Transverse colon (tissue), 4 donors: Measurements from ENCODE around the gene RBFOX2. TPM values are rescaled to one million over a fixed set of nuclear protein-coding genes. Genes with fewer than 3 reads are reported as not detected.

ENCODE experiments used
- DNase-seq: peaks from one replicate; pipeline ENCODE4 v3.0.0-alpha.2; 2019
- H3K27ac ChIP-seq, 4 donors: fragments of 200-600 bp; sonication (generic); 2 replicates each; pipeline ENCODE4 v1.5.1; 2016 to 2018; ENCODE audit warnings: inconsistent platforms in 4 of 4
- H3K27me3 ChIP-seq: fragments of 200-600 bp; sonication (generic); 2 replicates; pipeline ENCODE4 v1.5.1; 2017; ENCODE audit warnings: inconsistent platforms
- H3K36me3 ChIP-seq, 4 donors: fragments of 200-600 bp; sonication (generic); 2 replicates each; pipeline ENCODE4 v1.5.1; 2017 to 2019; ENCODE audit warnings: inconsistent platforms in 4 of 4
- H3K4me1 ChIP-seq, 4 donors: fragments of 200-600 bp; sonication (generic); 2 replicates each; pipeline ENCODE4 v1.5.1; 2017 to 2020; ENCODE audit warnings: inconsistent platforms in 4 of 4
- H3K4me3 ChIP-seq, 4 donors: fragments of 200-600 bp; sonication (generic); 1 replicate in 1 of 4; 2 replicates in 3 of 4; pipeline versions ENCODE4 v1.5.1 to v1.6.1; 2017 to 2019; ENCODE audit warnings: inconsistent platforms in 4 of 4
- H3K9me3 ChIP-seq, 2 donors: fragments of 200-600 bp; sonication (generic); 2 replicates each; pipeline ENCODE4 v1.5.1; 2017 to 2019; ENCODE audit warnings: inconsistent platforms in 2 of 2
- EP300 ChIP-seq: sonication (generic); formaldehyde crosslinking; IDR thresholded peaks from one replicate; pipeline ENCODE4 v1.6.1; 2017; ENCODE audit warnings: antibody characterized with exemption, low read depth
- POLR2A ChIP-seq: fragments of 450-650 bp; IDR thresholded peaks from one replicate; pipeline ENCODE4 v1.6.1; 2016; ENCODE audit warnings: antibody characterized with exemption, mild to moderate bottlenecking, moderate library complexity
- POLR2AphosphoS5 ChIP-seq, 3 donors: sonication (generic); formaldehyde crosslinking; IDR thresholded peaks; one replicate each; pipeline ENCODE4 v1.6.1; 2016; ENCODE audit warnings: antibody characterized with exemption in 3 of 3
- WGBS, 2 donors: methylation state at CpG; one replicate each; pipeline ENCODE4 v1.1.5; 2018; ENCODE audit warnings: low coverage in 1 of 2; 5-methylcytosine and 5-hydroxymethylcytosine counted together
- in situ Hi-C, 4 donors: fragments of 200-750 bp; cut with MboI; loops; one replicate each; pipeline versions ENCODE4 v1.15.0 to v1.15.1; 2017; ENCODE audit warnings: low sequenced_read_pairs in 3 of 4, low pct_ligation_motif_present in 1 of 4, low pct_unique_long_range_greater_than_20kb in 1 of 4
- intact Hi-C: fragments of 100-400 bp; cut with DNase I; formaldehyde crosslinking; loops from one replicate; pipeline ENCODE4 v1.15.1; 2023; ENCODE audit warnings: low total_unique reads
- total RNA-seq, 4 donors: library from RNA; depleted of rRNA; stranded (reverse); fragments of >200 nt; gene quantifications; one replicate each; pipeline ENCODE4 v1.1.0, GENCODE V29; 2016
- TF ChIP-seq, protein P1 (sequence below), 5 experiments: fragments of 200-600 bp in 3 of 5; fragments of 450-650 bp in 2 of 5; sonication (generic) in 3 of 5; IDR thresholded peaks; 1 replicate in 2 of 5; 2 replicates in 3 of 5; pipeline ENCODE4 v1.5.1; 2016 to 2017; ENCODE audit warnings: antibody characterized with exemption in 5 of 5, inconsistent platforms in 3 of 5, mild to moderate bottlenecking in 2 of 5, moderate library complexity in 1 of 5

The RBFOX2 gene
- total RNA-seq, 4 donors from 2014 or later: 27.3 to 61.1 (median 43.1) TPM

DNA sequence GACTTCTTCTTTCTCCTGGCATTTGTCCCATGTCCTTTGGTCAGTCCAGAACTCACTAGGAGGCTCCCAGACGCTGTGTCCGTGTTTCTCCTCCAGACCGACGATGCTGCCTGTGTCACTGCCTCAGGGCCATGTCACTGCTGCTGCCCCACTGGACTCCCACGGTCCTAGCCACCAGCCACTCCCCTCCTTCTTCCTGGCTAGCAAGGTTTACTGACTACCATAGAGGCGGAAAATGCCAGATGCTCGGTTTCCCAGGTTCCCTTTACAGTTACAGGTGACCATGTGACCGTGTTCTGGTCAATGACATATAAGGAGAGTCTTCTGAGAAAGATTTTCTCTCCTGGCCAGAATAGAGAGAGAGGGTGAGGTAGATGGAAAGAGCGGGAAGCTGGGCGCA lies 40.7 kb upstream of the RBFOX2 start:
- H3K27ac ChIP-seq: no peak overlapping the region
- in situ Hi-C loops (loop anchor here (5.0 to 25.0 kb wide), 5 partner anchors 53 to 145 kb away; no protein-coding TSS in a partner anchor), intact Hi-C loops (loop anchor here (2.0 kb wide), 1 partner anchor 53 kb away; no protein-coding TSS in a partner anchor)

DNA sequence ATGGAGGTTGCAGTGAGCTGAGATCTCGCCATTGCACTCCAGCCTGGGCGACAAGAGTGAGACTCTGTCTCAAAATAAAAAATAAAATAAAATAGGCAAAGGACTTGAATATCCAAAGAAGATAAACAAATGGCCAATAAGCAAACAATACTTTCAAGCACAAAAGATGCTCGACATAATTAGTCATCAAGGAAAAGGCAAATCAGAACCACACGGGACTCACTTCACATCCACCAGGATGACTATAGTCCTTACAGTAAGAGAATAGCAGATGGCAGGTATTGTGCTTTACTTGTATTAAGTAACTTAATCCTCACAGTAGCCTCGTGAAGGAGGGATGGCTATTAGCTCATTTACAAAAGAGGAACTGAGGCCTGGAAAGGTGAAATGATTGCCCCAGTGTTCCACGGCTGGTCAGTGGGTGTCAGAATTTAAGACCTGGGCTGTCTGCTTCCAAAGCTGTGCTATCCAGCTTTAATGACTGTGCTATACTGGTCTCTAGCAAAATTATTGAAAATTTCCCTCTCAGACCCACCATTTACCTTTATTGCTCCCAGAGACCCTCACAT lies 40.2 kb upstream of the RBFOX2 start:
- Histone ChIP-seq H3K9me3 (no peaks in the 10 kb centered on the region), H3K36me3 (no peaks in the 10 kb centered on the region), H3K4me1 (peaks cover 0 to 17% (median 3%) of the 10 kb centered on the region in 4 donors), H3K27ac (no peak overlapping the region), H3K4me3 (no peak overlapping the region), H3K27me3 (no peaks in the 10 kb centered on the region)
- TF ChIP-seq, protein P1, sequence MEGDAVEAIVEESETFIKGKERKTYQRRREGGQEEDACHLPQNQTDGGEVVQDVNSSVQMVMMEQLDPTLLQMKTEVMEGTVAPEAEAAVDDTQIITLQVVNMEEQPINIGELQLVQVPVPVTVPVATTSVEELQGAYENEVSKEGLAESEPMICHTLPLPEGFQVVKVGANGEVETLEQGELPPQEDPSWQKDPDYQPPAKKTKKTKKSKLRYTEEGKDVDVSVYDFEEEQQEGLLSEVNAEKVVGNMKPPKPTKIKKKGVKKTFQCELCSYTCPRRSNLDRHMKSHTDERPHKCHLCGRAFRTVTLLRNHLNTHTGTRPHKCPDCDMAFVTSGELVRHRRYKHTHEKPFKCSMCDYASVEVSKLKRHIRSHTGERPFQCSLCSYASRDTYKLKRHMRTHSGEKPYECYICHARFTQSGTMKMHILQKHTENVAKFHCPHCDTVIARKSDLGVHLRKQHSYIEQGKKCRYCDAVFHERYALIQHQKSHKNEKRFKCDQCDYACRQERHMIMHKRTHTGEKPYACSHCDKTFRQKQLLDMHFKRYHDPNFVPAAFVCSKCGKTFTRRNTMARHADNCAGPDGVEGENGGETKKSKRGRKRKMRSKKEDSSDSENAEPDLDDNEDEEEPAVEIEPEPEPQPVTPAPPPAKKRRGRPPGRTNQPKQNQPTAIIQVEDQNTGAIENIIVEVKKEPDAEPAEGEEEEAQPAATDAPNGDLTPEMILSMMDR (IDR thresholded peaks at IDR 0.05): no peak
- TF ChIP-seq EP300: no peak
- no peak for TF ChIP-seq POLR2AphosphoS5 (IDR thresholded peaks at IDR 0.05)
- TF ChIP-seq POLR2A: no peak
- in situ Hi-C loops: loop anchor here (5.0 to 25.0 kb wide), 5 partner anchors 53 to 144 kb away; no protein-coding TSS in a partner anchor
- no peak for DNase-seq
- WGBS, 2 donors: 60 to 73% methylated on average over 2 to 6 of the region's 6 CpGs
- intact Hi-C loops: loop anchor here (2.0 kb wide), 1 partner anchor 54 kb away; no protein-coding TSS in a partner anchor

More for the DNA sequence above, 40.7 kb upstream of the RBFOX2 start:
- Histone ChIP-seq H3K9me3 (no peaks in the 10 kb centered on the region), H3K4me3 (no peak overlapping the region), H3K36me3 (no peaks in the 10 kb centered on the region), H3K4me1 (peaks cover 0 to 17% (median 3%) of the 10 kb centered on the region in 4 donors), H3K27me3 (no peaks in the 10 kb centered on the region)
- TF ChIP-seq POLR2A (no peak), EP300 (no peak)
- DNase-seq: no peak
- WGBS, 2 donors: 83 to 96% methylated on average over 5 to 10 of the region's 10 CpGs

DNA sequence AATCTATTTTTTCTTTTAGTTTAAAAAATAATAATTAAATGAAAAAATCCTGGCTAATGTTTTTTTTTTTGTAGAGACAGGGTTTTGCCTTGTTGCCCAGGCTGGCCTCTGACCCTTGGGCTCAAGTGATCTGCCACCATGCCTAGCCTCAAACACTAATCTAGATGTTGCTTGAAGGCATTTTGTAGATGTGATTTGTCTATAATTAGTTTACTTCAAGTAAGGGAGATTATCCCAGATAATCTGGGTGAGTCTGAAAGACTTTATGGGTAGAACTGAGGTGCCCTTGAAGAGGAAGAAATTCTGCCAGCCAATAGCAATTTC lies 38.6 kb upstream of the RBFOX2 start:
- DNase-seq: no peak
- Histone ChIP-seq H3K4me3 (no peak overlapping the region), H3K36me3 (no peaks in the 10 kb centered on the region), H3K27me3 (no peaks in the 10 kb centered on the region), H3K27ac (peak overlapping the region in 2 of 4 donors; percentile 81 to 82), H3K9me3 (no peaks in the 10 kb centered on the region), H3K4me1 (peaks cover 0 to 17% (median 3%) of the 10 kb centered on the region in 4 donors)
- TF ChIP-seq EP300: no peak
- TF ChIP-seq POLR2AphosphoS5 (IDR thresholded peaks at IDR 0.05): no peak
- TF ChIP-seq, protein P1 (IDR thresholded peaks at IDR 0.05): no peak
- TF ChIP-seq POLR2A: no peak
- in situ Hi-C loops (loop anchor here (5.0 to 25.0 kb wide), 5 partner anchors 55 to 142 kb away; no protein-coding TSS in a partner anchor), intact Hi-C loops (no loop called here)

DNA sequence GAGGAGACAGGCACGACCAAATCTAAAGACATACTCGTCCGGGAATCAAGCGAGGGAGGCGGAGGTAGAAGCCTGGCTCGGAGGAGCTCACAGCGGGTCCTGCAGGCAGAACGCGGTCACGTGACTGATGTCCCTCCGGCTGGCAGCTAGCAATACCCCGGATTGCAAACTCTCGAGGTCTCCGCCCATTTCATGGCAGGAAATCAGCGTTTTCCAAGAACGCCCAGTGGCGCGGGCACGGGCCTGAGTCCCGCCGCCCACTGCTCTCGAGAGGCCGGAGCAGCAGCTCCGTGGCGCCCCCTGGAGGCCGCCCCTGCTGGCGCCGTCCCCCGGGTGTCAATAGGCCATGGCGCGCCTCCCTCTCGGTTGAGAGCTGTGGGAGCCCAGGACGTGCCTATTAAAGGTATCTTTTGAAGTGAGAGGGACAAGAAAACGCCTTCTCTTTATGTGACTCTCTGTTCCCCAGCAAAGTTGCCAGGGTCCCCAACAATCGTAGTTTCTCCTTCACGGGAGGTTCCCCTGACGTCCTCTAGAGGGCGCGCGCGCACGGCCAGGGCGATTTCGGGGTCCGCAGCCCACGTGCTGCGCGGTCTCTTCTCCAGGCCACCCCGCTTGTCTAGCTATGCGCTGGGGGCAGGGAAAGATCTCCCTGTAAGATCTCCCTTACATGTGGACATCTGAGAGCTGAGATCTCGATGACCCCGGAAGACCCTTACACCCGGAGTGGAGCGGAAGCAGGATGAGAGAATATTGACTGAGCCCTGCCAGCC lies 37.3 kb upstream of the RBFOX2 start:
- in situ Hi-C loops: loop anchor here (5.0 to 25.0 kb wide), 5 partner anchors 56 to 141 kb away; no protein-coding TSS in a partner anchor
- TF ChIP-seq POLR2AphosphoS5 (IDR thresholded peaks at IDR 0.05) (peak in 2 of 3 donors; percentile 44 to 58), POLR2A (peak; percentile 18), EP300 (peak; percentile 1)
- TF ChIP-seq, protein P1 (IDR thresholded peaks at IDR 0.05): peak; percentile 99 to 100 (median 100)

More for the DNA sequence above, 37.3 kb upstream of the RBFOX2 start:
- Histone ChIP-seq H3K4me1 (peaks cover 0 to 17% (median 3%) of the 10 kb centered on the region in 4 donors), H3K27me3 (no peaks in the 10 kb centered on the region), H3K9me3 (no peaks in the 10 kb centered on the region), H3K4me3 (peak overlapping the region; percentile 31 to 60 (median 38)), H3K36me3 (no peaks in the 10 kb centered on the region), H3K27ac (peak overlapping the region; percentile 79 to 84 (median 82))
- peak; percentile 87 for DNase-seq
- 0 to 1% methylated on average over 3 to 52 of the region's 54 CpGs for WGBS, 2 donors
- intact Hi-C loops: loop anchor here (1.0 kb wide), 1 partner anchor 136 kb away; no protein-coding TSS in a partner anchor
